Measurements from ENCODE around the gene DHFR. TPM values are rescaled to one million over a fixed set of nuclear protein-coding genes. Genes with fewer than 3 reads are reported as not detected.

DHFR gene
- total RNA-seq, 1 experiment from 2014 or later: 72.2 TPM

DNA sequence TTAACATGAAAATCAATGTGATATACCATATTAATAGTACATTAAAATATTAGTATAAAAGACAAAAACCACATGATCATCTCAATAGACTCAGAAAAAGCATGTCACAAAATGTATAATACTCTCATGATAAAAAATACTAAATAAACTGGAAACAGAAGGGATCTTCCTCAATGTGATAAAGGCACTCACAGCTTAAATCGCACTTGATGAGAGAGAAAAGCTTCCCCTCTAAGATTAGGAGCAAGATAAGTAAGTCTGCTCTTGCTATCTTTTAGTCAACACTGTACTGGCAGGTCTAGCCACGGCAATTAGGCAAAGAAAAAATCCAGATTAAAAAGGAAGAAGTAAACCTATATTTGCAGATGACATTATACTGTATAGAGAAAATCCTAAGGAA lies 22.1 kb downstream of the DHFR start:
- Histone ChIP-seq H3K56ac (ENCODE audit: insufficient read length, low read depth, low read length) (no peak overlapping the region), H3K27ac (ENCODE audit: insufficient read length, low read depth, low read length) (no peak overlapping the region), H3K79me2 (ENCODE audit: insufficient read depth, low read length) (no peaks in the 10 kb centered on the region), H3K4ac (ENCODE audit: low read depth, low read length) (no peak overlapping the region), H4K8ac (replicated peaks; ENCODE audit: insufficient read length, low read depth, low read length) (no peak overlapping the region), H3T11ph (ENCODE audit: low read length) (no peak overlapping the region), H3K23me2 (ENCODE audit: insufficient read length, low read depth, low read length, poor library complexity, severe bottlenecking) (no peaks in the 10 kb centered on the region), H2AFZ (ENCODE audit: low read length) (no peak overlapping the region), H3K27me3 (ENCODE audit: insufficient read depth, low read length) (no peaks in the 10 kb centered on the region), H3K4me2 (ENCODE audit: insufficient read depth, insufficient read length, low read length) (no peak overlapping the region), H4K91ac (ENCODE audit: insufficient read length, low read depth, low read length) (no peak overlapping the region), H3K18ac (ENCODE audit: insufficient read length, low read depth, low read length) (no peak overlapping the region), H4K20me1 (ENCODE audit: control insufficient read depth, insufficient read depth, insufficient read length) (no peaks in the 10 kb centered on the region), H3K9ac (ENCODE audit: extremely low read depth, insufficient read length, low read length) (no peak overlapping the region), H3K4me1 (ENCODE audit: insufficient read depth, low read length) (no peaks in the 10 kb centered on the region), H2BK15ac (ENCODE audit: low read depth, low read length) (no peak overlapping the region), H3K23ac (ENCODE audit: insufficient read length, low read depth, low read length) (no peak overlapping the region), H3K14ac (ENCODE audit: insufficient read depth, low read length) (no peak overlapping the region), H2AK5ac (ENCODE audit: insufficient read length, low read length) (no peak overlapping the region), H4K5ac (ENCODE audit: insufficient read length, low read depth, low read length) (no peak overlapping the region), H2BK20ac (ENCODE audit: low read depth, low read length, poor library complexity, severe bottlenecking) (no peak overlapping the region), H2BK12ac (ENCODE audit: insufficient read length, low read depth, low read length) (no peak overlapping the region), H2BK120ac (ENCODE audit: low read depth, low read length, poor library complexity, severe bottlenecking) (no peak overlapping the region), H3K79me1 (ENCODE audit: insufficient read depth, low read depth, low read length, poor library complexity, severe bottlenecking) (no peaks in the 10 kb centered on the region), H3K9me3 (ENCODE audit: control insufficient read depth, low read depth, low read length) (no peaks in the 10 kb centered on the region), H2BK5ac (ENCODE audit: insufficient read length, low read length) (no peak overlapping the region)
- Mint-ChIP-seq H3K27ac (no peak overlapping the region), H3K9me3 (no peaks in the 10 kb centered on the region), H3K36me3 (ENCODE audit: insufficient read depth in 1 of 3, low read depth in 3 of 3) (peaks cover 36 to 72% (median 70%) of the 10 kb centered on the region in 3 experiments; a peak in 6 of 7 replicates), H3K4me3 (no peak overlapping the region), H3K27me3 (ENCODE audit: low read depth) (no peaks in the 10 kb centered on the region), H3K4me1 (no peaks in the 10 kb centered on the region)
- TF ChIP-seq, protein P1, sequence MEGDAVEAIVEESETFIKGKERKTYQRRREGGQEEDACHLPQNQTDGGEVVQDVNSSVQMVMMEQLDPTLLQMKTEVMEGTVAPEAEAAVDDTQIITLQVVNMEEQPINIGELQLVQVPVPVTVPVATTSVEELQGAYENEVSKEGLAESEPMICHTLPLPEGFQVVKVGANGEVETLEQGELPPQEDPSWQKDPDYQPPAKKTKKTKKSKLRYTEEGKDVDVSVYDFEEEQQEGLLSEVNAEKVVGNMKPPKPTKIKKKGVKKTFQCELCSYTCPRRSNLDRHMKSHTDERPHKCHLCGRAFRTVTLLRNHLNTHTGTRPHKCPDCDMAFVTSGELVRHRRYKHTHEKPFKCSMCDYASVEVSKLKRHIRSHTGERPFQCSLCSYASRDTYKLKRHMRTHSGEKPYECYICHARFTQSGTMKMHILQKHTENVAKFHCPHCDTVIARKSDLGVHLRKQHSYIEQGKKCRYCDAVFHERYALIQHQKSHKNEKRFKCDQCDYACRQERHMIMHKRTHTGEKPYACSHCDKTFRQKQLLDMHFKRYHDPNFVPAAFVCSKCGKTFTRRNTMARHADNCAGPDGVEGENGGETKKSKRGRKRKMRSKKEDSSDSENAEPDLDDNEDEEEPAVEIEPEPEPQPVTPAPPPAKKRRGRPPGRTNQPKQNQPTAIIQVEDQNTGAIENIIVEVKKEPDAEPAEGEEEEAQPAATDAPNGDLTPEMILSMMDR (conservative IDR thresholded peaks at IDR 0.05): no peak
- no peak for DNase-seq
- whole genome bisulfite sequencing (ENCODE audit: extremely low coverage, insufficient read length, low lambda C conversion rate): no CpG with 5 or more reads among the region's 2 CpGs
